Dermis microvascular lymphatic vessel endothelial cell (primary cell): ENCODE measurements around the gene UNC45B. TPM values are rescaled to one million over a fixed set of nuclear protein-coding genes. Genes with fewer than 3 reads are reported as not detected.
"Not testable (repeated sequence)": the region's sequence is repeated elsewhere in the genome, so short reads cannot be mapped to it uniquely, and the experiment has no call there.

ENCODE experiments used
- DNase-seq, 2 donors: peaks; one replicate each; pipeline versions ENCODE4 v3.0.0 to v3.0.0-alpha.2; 2010; ENCODE audit warnings: low read depth in 2 of 2
- total RNA-seq: library from RNA; depleted of rRNA; stranded (reverse); fragments of >200 nt; gene quantifications from 2 replicates; pipeline ENCODE4 v1.2.1, GENCODE V29; 2014

Gene UNC45B
- under 0.01 TPM in 1 of 2 replicates, not detected in the other for total RNA-seq

GRCh38 chr17:35147375-35147905, at the start of gene UNC45B:
Gene UNC45B, plus strand, starts transcription at chr17:35147817. Its CDS starts 447 bp downstream, at chr17:35148264.
- DNase-seq = no peak

GRCh38 chr17:35099908-35100307, 47.7 kb upstream of the UNC45B start:
- no peak for DNase-seq

GRCh38 chr17:35101036-35101435, 46.6 kb upstream of the UNC45B start:
- no peak for DNase-seq

- no peak for DNase-seq
Observed at GRCh38 chr17:35101725-35102124, 45.9 kb upstream of the UNC45B start.

GRCh38 chr17:35103271-35103670, 44.3 kb upstream of the UNC45B start:
- no peak for DNase-seq

GRCh38 chr17:35104844-35105450, 42.7 kb upstream of the UNC45B start:
- no peak for DNase-seq

GRCh38 chr17:35110791-35111190, 36.8 kb upstream of the UNC45B start:
- not testable (repeated sequence) for DNase-seq

- no peak for DNase-seq
Observed at GRCh38 chr17:35116845-35117244, 30.8 kb upstream of the UNC45B start.

GRCh38 chr17:35117984-35118383, 29.6 kb upstream of the UNC45B start:
- DNase-seq = peak; percentile 10 to 38

GRCh38 chr17:35119370-35120165, 28.0 kb upstream of the UNC45B start, which contains the start of gene RAD51D:
Gene RAD51D, minus strand, starts transcription at chr17:35119860. Its CDS starts 247 bp downstream, at chr17:35119613.
- DNase-seq = peak; percentile 36 to 71

- DNase-seq = no peak
Observed at GRCh38 chr17:35121315-35121714, 26.3 kb upstream of the UNC45B start, which contains the start of gene FNDC8. Gene FNDC8, plus strand, starts transcription at chr17:35121615. Its CDS starts 79 bp downstream, at chr17:35121694.

- DNase-seq = no peak
Observed at GRCh38 chr17:35127751-35128514, 19.7 kb upstream of the UNC45B start.

- no peak for DNase-seq
Observed at GRCh38 chr17:35129154-35129972, 18.3 kb upstream of the UNC45B start.

- peak in 1 of 2 donors; percentile 20 for DNase-seq
Observed at GRCh38 chr17:35129973-35130351, 17.7 kb upstream of the UNC45B start.

- DNase-seq = no peak
Observed at GRCh38 chr17:35130392-35130791, 17.2 kb upstream of the UNC45B start.

- no peak for DNase-seq
Observed at GRCh38 chr17:35132099-35132498, 15.5 kb upstream of the UNC45B start.

GRCh38 chr17:35132816-35133550, 14.6 kb upstream of the UNC45B start:
- no peak for DNase-seq

- no peak for DNase-seq
Observed at GRCh38 chr17:35135322-35135721, 12.3 kb upstream of the UNC45B start.

- no peak for DNase-seq
Observed at GRCh38 chr17:35138218-35138617, 9.4 kb upstream of the UNC45B start.
